ENCODE data around the gene ZCCHC24.

DNA sequence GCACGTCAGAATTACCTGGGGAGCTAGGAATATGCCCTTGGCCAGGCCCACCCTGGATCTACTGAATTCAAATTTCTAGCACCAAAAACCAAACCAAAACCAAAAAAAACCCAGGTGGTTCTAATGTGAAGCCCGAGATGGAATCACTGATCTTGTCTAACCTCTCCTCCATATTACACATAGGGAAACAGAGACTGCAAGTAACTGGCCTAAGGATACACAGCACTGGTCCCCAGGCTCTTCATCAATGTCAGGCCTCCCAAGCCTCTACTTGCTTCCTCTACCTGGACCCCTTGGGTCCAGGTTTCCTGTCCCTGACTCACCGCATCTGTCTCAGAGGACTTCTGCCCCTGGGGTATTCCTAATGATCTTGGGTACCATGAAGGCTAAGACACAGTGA, 30.7 kb downstream of the ZCCHC24 start:
- TF ChIP-seq POLR2A (IDR thresholded peaks at IDR 0.05): no peak
- TF ChIP-seq, protein P1, sequence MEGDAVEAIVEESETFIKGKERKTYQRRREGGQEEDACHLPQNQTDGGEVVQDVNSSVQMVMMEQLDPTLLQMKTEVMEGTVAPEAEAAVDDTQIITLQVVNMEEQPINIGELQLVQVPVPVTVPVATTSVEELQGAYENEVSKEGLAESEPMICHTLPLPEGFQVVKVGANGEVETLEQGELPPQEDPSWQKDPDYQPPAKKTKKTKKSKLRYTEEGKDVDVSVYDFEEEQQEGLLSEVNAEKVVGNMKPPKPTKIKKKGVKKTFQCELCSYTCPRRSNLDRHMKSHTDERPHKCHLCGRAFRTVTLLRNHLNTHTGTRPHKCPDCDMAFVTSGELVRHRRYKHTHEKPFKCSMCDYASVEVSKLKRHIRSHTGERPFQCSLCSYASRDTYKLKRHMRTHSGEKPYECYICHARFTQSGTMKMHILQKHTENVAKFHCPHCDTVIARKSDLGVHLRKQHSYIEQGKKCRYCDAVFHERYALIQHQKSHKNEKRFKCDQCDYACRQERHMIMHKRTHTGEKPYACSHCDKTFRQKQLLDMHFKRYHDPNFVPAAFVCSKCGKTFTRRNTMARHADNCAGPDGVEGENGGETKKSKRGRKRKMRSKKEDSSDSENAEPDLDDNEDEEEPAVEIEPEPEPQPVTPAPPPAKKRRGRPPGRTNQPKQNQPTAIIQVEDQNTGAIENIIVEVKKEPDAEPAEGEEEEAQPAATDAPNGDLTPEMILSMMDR (IDR thresholded peaks at IDR 0.05): no peak

Measured in testis (tissue), 2 donors.